Neural cell (in vitro differentiated cells): Measurements from ENCODE around the gene STPG2. TPM values are rescaled to one million over a fixed set of nuclear protein-coding genes. Genes with fewer than 3 reads are reported as not detected.

Experiments
- H2AFZ ChIP-seq: fragments of 200-600, 300-800 bp; sonication (generic), shearing (Covaris generic); 2 replicates; pipeline ENCODE4 v1.6.0; 2014; ENCODE audit warnings: low read depth, mild to moderate bottlenecking, antibody characterized with exemption, low read length, moderate library complexity
- H3F3A ChIP-seq: fragments of 200-600 bp; shearing (Covaris generic); 2 replicates; pipeline ENCODE4 v1.6.1; 2016; ENCODE audit warnings: mild to moderate bottlenecking, moderate library complexity, mixed read lengths, antibody characterized with exemption, low read length; ENCODE audit not compliant: insufficient read depth, poor library complexity, severe bottlenecking
- H3K27ac ChIP-seq: fragments of 200-600, 300-800 bp; sonication (generic), shearing (Covaris generic); 2 replicates; pipeline ENCODE4 v1.5.1; 2014; ENCODE audit warnings: mild to moderate bottlenecking, low read length, moderate library complexity
- H3K27me3 ChIP-seq: fragments of 300-800, 200-600 bp; sonication (generic), shearing (Covaris generic); 2 replicates; pipeline ENCODE4 v1.6.0; 2014; ENCODE audit warnings: mild to moderate bottlenecking, low read depth, low read length, moderate library complexity; ENCODE audit not compliant: insufficient read depth
- H3K36me3 ChIP-seq: fragments of 300-800, 200-600 bp; sonication (generic), shearing (Covaris generic); 2 replicates; pipeline ENCODE4 v1.5.1; 2014; ENCODE audit warnings: mild to moderate bottlenecking, antibody characterized with exemption, low read length, moderate library complexity; ENCODE audit not compliant: insufficient read depth
- H3K4me2 ChIP-seq: fragments of 300-800, 200-600 bp; sonication (generic), shearing (Covaris generic); 2 replicates; pipeline ENCODE4 v1.6.0; 2014; ENCODE audit warnings: mild to moderate bottlenecking, low read length
- H3K4me3 ChIP-seq: fragments of 300-800, 200-600 bp; sonication (generic), shearing (Covaris generic); 2 replicates; pipeline ENCODE4 v1.5.1; 2014; ENCODE audit warnings: mild to moderate bottlenecking, low read length, moderate library complexity
- H3K79me2 ChIP-seq: fragments of 200-600 bp; shearing (Covaris generic); replicated peaks from 2 replicates; pipeline ENCODE4 v1.6.0; 2014; ENCODE audit warnings: mild to moderate bottlenecking, low read length, moderate library complexity; ENCODE audit not compliant: insufficient read depth
- H3K9ac ChIP-seq: fragments of 300-800, 200-600 bp; sonication (generic), shearing (Covaris generic); 2 replicates; pipeline ENCODE4 v1.6.1; 2016; ENCODE audit warnings: mild to moderate bottlenecking, low read length, mixed read lengths
- H3K9me2 ChIP-seq: fragments of 200-600 bp; shearing (Covaris generic); 2 replicates; pipeline ENCODE4 v1.6.1; 2016; ENCODE audit warnings: mild to moderate bottlenecking, low read length, mixed read lengths; ENCODE audit not compliant: insufficient read depth
- H3K9me3 ChIP-seq: fragments of 200-600, 300-800 bp; sonication (generic), shearing (Covaris generic); 2 replicates; pipeline ENCODE4 v1.6.1; 2016; ENCODE audit warnings: mild to moderate bottlenecking, mixed run types, low read length, moderate library complexity, mixed read lengths
- H4K20me1 ChIP-seq: fragments of 200-600 bp; shearing (Covaris generic); 2 replicates; pipeline ENCODE4 v1.6.1; 2016; ENCODE audit warnings: mild to moderate bottlenecking, mixed run types; ENCODE audit not compliant: insufficient read depth
- CTCF ChIP-seq: fragments of 450-650 bp; IDR thresholded peaks from 2 replicates; pipeline ENCODE4 v1.5.1; 2014; ENCODE audit warnings: antibody characterized with exemption, mild to moderate bottlenecking, moderate library complexity; ENCODE audit not compliant: poor library complexity, severe bottlenecking
- EP300 ChIP-seq: fragments of 450-650 bp; conservative IDR thresholded peaks from 2 replicates; pipeline ENCODE4 v1.6.1; 2014; ENCODE audit warnings: antibody characterized with exemption, mild to moderate bottlenecking, moderate library complexity; ENCODE audit not compliant: poor library complexity, severe bottlenecking
- EZH2 ChIP-seq: fragments of 200-600, 300-800 bp; shearing (Covaris generic), sonication (generic); IDR thresholded peaks from 2 replicates; pipeline ENCODE4 v1.6.1; 2014; ENCODE audit warnings: antibody characterized with exemption, low read length, borderline replicate concordance, mild to moderate bottlenecking; ENCODE audit not compliant: insufficient read depth, poor library complexity, severe bottlenecking
- MXI1 ChIP-seq: fragments of 450-650 bp; conservative IDR thresholded peaks from 2 replicates; pipeline ENCODE4 v1.6.1; 2014; ENCODE audit warnings: antibody characterized with exemption, mild to moderate bottlenecking; ENCODE audit not compliant: poor library complexity, severe bottlenecking
- POLR2AphosphoS5 ChIP-seq: IDR thresholded peaks from 2 replicates; pipeline ENCODE4 v1.6.1; 2012
- RAD21 ChIP-seq: fragments of 450-650 bp; conservative IDR thresholded peaks from 2 replicates; pipeline ENCODE4 v1.6.1; 2014; ENCODE audit warnings: antibody characterized with exemption, mild to moderate bottlenecking, moderate library complexity
- REST ChIP-seq: IDR thresholded peaks from 2 replicates; pipeline ENCODE4 v1.6.1; 2012; ENCODE audit warnings: borderline replicate concordance
- SMC3 ChIP-seq: fragments of 450-650 bp; conservative IDR thresholded peaks from 2 replicates; pipeline ENCODE4 v1.6.1; 2014; ENCODE audit warnings: antibody characterized with exemption, mild to moderate bottlenecking, moderate library complexity; ENCODE audit not compliant: poor library complexity
- TAF1 ChIP-seq: IDR thresholded peaks from 2 replicates; pipeline ENCODE4 v1.6.1; 2012; ENCODE audit warnings: low read depth
- polyA plus RNA-seq: library from polyadenylated mRNA; depleted of rRNA; stranded (reverse); fragments of >200 nt; gene quantifications from 2 replicates; pipeline ENCODE4 v1.2.3, GENCODE V29; 2014

Gene STPG2
- polyA plus RNA-seq, 1 donor from 2014 or later = not detected

- H3K79me2 ChIP-seq = no peaks in the 10 kb centered on the region
- H3K9ac ChIP-seq = no peak overlapping the region
- no peak for TF ChIP-seq REST
- no peaks in the 10 kb centered on the region for H3K36me3 ChIP-seq
- H3K9me3 ChIP-seq = no peaks in the 10 kb centered on the region
- no peaks in the 10 kb centered on the region for H4K20me1 ChIP-seq
- H3K27ac ChIP-seq = no peak overlapping the region
- no peaks in the 10 kb centered on the region for H3K27me3 ChIP-seq
- no peaks in the 10 kb centered on the region for H3F3A ChIP-seq
- H3K4me2 ChIP-seq = no peak overlapping the region
- H2AFZ ChIP-seq = no peak overlapping the region
- H3K9me2 ChIP-seq = no peaks in the 10 kb centered on the region
- no peak overlapping the region for H3K4me3 ChIP-seq
Measured at GRCh38 chr4:97868097-97868496, 275.2 kb downstream of the STPG2 start.

- H3K9me2 ChIP-seq = no peaks in the 10 kb centered on the region
- H3K79me2 ChIP-seq = no peaks in the 10 kb centered on the region
- H3K36me3 ChIP-seq = no peaks in the 10 kb centered on the region
- H3F3A ChIP-seq = no peaks in the 10 kb centered on the region
- no peaks in the 10 kb centered on the region for H3K27me3 ChIP-seq
- TF ChIP-seq TAF1 (no peak), REST (no peak), MXI1 (no peak), SMC3 (no peak), EP300 (no peak), CTCF (no peak), EZH2 (no peak), POLR2AphosphoS5 (no peak), RAD21 (no peak)
- H3K27ac ChIP-seq = no peak overlapping the region
- H3K4me3 ChIP-seq = no peak overlapping the region
- no peak overlapping the region for H3K9ac ChIP-seq
- H2AFZ ChIP-seq = no peak overlapping the region
- H3K9me3 ChIP-seq = no peaks in the 10 kb centered on the region
- H4K20me1 ChIP-seq = no peaks in the 10 kb centered on the region
- H3K4me2 ChIP-seq = no peak overlapping the region
Measured at GRCh38 chr4:97867557-97868091, 275.7 kb downstream of the STPG2 start.
